ENCODE results near the gene APOL4.

The APOL4 gene

DNA sequence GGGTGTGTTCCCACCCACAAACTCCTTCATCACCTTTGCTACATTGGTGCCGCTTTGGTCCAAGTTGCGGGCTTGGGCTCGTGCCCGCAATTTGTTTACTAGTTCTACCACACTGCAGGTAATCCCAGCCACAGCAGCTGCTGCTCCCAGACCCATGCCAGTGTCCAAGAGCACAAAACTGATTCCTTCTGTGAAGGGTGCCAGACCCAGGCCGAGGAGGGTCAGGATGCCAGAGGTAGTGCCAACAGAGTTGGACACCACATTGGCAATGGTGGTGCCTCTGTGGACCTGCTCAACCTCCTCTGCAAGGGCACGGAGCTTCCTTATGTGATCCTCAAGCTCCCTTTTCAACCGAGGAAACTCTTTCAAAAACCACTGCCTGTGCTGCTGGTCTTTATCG lies 26.2 kb upstream of the APOL4 start:
- TF ChIP-seq, protein P1, sequence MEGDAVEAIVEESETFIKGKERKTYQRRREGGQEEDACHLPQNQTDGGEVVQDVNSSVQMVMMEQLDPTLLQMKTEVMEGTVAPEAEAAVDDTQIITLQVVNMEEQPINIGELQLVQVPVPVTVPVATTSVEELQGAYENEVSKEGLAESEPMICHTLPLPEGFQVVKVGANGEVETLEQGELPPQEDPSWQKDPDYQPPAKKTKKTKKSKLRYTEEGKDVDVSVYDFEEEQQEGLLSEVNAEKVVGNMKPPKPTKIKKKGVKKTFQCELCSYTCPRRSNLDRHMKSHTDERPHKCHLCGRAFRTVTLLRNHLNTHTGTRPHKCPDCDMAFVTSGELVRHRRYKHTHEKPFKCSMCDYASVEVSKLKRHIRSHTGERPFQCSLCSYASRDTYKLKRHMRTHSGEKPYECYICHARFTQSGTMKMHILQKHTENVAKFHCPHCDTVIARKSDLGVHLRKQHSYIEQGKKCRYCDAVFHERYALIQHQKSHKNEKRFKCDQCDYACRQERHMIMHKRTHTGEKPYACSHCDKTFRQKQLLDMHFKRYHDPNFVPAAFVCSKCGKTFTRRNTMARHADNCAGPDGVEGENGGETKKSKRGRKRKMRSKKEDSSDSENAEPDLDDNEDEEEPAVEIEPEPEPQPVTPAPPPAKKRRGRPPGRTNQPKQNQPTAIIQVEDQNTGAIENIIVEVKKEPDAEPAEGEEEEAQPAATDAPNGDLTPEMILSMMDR (IDR thresholded peaks at IDR 0.05; ENCODE audit: low read depth, low read length) = no peak
- no peak overlapping the region for H3K4me3 ChIP-seq (ENCODE audit: low read depth, low read length)

DNA sequence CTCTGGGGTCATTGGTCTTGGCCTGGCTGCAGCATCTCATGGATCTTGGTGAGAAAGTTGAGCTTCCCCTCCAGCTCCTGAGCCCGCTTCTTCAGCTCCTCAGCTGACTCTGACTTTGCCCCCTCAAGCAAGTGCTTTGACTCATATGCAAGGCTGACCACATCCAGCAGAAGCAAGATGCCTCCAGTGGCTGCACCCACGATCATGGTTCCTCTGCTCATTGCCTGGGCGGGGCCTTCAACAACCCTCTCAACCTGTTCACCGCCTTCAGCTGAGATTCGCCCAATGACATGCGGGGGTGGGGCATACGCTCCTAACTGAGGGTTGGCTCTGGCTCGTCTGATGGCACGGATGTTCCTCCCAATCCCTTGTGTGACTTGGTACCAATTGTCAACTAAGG lies 25.8 kb upstream of the APOL4 start:
- H3K4me3 ChIP-seq (ENCODE audit: low read depth, low read length) = no peak overlapping the region
- TF ChIP-seq, protein P1 (IDR thresholded peaks at IDR 0.05; ENCODE audit: low read depth, low read length) = no peak

DNA sequence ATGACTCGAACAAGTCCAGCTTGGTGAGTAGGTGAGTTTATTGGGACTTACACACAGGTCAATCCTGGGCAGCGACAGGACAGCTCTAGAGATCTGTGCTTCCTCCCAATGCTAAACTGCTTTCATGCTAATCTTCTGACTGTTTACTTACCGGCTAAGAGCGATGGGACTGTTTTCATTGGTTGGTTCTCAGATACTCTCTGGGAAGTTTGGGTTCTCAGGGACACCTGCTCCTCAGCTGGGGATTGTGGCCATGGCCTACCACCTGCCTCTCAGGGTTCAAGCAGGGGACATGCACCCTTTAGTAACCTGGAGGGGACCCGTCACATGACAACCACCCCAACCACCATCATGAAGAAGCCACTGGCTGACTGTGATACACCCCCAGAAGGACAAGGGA lies 24.6 kb upstream of the APOL4 start:
- H3K4me3 ChIP-seq (ENCODE audit: low read depth, low read length) = no peak overlapping the region
- TF ChIP-seq, protein P1 (IDR thresholded peaks at IDR 0.05; ENCODE audit: low read depth, low read length) = no peak

DNA sequence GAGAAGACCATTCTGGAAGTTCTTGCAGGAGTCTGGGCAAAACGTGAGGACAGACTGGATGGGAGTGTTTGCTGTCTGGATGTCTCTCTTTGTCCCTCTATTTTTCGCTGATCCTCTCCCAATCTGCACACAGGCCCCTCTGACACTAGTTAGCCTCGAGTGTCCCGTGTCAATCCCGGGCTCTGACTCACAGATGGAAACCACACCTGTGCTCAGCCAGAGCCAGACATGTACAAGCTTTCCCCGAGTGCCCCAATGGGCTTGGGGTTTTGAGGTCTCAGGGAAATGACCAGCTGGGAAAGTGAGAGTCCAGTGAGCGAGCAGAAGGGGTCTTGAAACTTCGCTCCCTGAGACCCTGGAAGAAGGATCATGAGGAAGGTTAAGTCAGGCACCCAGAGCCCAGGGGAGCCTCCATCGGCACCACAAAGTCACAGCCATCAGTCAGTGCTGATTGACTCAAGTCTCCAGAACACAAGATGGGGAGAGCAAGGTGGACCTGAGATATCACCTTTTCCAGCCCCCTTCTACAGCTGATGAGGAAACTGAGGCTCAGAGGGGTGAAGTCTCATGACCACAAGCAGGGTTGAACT lies 23.8 kb upstream of the APOL4 start:
- no peak overlapping the region for H3K4me3 ChIP-seq (ENCODE audit: low read depth, low read length)
- TF ChIP-seq, protein P1 (IDR thresholded peaks at IDR 0.05; ENCODE audit: low read depth, low read length) = no peak

DNA sequence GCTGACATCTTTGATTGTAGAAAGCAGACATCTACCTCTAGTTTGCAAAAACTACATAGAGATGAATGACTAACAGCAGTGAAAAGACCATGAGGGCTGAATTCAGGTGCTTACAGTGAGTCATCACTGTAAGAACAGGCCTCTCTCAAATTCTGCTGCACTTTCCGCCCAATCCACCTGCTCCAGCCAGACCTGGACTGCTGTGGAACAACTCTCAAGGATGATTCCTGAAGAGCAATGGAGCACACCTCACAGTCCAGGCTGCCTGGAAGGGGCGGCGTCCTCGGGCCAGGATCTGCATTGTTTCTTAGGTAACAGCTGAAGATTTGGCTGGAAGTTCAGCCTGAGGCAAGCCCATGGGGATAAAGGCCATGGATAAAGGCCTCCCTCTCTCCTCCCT lies 22.6 kb upstream of the APOL4 start:
- TF ChIP-seq, protein P1 (IDR thresholded peaks at IDR 0.05; ENCODE audit: low read depth, low read length) = no peak

DNA sequence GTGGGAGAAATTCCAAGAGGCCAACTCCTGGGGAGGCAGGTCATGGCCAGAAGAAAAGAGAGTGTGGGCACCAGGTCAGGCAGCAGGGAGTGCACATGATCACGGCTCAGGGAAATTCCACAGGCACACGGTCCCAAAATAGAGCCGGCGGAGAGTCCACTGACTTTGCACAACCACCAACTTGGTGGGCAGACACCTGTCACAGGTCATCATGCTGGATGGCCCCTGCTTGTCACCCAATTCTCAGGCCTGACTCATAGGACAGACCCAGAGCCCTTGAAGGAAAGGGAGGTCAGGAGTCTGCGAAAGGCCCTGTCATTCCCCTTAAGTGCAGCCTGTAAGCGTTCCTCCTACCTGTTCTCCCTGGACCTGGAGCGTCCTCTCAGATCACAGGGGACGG lies 21.9 kb upstream of the APOL4 start:
- TF ChIP-seq, protein P1 (IDR thresholded peaks at IDR 0.05; ENCODE audit: low read depth, low read length) = no peak

More for the DNA sequence above, 22.6 kb upstream of the APOL4 start:
- no peak overlapping the region for H3K4me3 ChIP-seq (ENCODE audit: low read depth, low read length)

DNA sequence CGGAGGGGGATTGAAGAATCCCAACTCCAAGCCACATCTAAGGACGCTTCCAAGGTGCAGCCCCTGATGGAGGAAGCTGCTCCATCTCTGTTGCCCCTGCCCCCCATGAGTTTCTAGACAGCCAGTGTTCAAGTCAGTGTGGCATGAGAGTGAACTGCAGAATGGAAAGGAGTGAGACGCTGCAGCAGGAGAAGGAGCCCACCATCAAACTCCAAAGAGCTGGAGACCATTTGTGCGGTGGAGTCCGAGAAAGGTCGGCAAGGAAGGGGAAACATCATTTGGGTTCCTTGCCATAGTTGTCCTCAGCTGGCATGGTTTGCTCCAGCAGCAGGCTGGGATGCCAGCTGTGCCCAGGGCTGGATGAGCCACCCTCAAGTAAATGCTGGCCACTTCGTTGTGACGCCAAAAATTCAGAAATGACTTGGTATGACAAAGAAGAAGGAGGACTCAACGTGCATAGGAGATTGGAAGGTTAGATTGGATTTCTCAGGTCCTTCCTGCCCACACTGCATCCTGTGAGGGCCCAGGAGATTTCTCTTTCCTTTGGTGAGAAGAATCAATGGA lies 21.4 kb upstream of the APOL4 start:
- TF ChIP-seq, protein P1 (IDR thresholded peaks at IDR 0.05; ENCODE audit: low read depth, low read length) = no peak
- H3K4me3 ChIP-seq (ENCODE audit: low read depth, low read length) = no peak overlapping the region

More for the DNA sequence above, 21.9 kb upstream of the APOL4 start:
- no peak overlapping the region for H3K4me3 ChIP-seq (ENCODE audit: low read depth, low read length)

Measured in WI38 (cell line).